Spinal cord (tissue), 10 donors: ENCODE data around the gene B3GNT3. TPM values are rescaled to one million over a fixed set of nuclear protein-coding genes. Genes with fewer than 3 reads are reported as not detected.
A peak's percentile ranks its signal among the peaks of the same experiment; 100 is the strongest.

Source experiments
- DNase-seq, 6 donors: peaks; one replicate each; pipeline versions ENCODE4 v3.0.0 to v3.0.0-alpha.2; 2013 to 2015; ENCODE audit warnings: low spot score in 6 of 6, low read depth in 4 of 6
- H3K27ac ChIP-seq: one replicate; pipeline ENCODE4 v1.5.1; 2013; ENCODE audit warnings: low read depth, low read length, control low read depth
- H3K27me3 ChIP-seq: one replicate; pipeline ENCODE4 v1.6.1; 2013; ENCODE audit warnings: low read length; ENCODE audit not compliant: control insufficient read depth, insufficient read depth
- H3K36me3 ChIP-seq: one replicate; pipeline ENCODE4 v1.6.1; 2013; ENCODE audit warnings: low read length; ENCODE audit not compliant: control insufficient read depth, insufficient read depth
- H3K4me1 ChIP-seq: one replicate; pipeline ENCODE4 v1.6.1; 2013; ENCODE audit warnings: low read length; ENCODE audit not compliant: control insufficient read depth, insufficient read depth
- H3K4me3 ChIP-seq: one replicate; pipeline ENCODE4 v1.5.1; 2013; ENCODE audit warnings: low read depth, low read length, control low read depth
- H3K9me3 ChIP-seq: one replicate; pipeline ENCODE4 v1.6.1; 2013; ENCODE audit warnings: low read length; ENCODE audit not compliant: control insufficient read depth, insufficient read depth
- WGBS: methylation state at CpG from one replicate; pipeline ENCODE4 v1.1.5; 2013; ENCODE audit warnings: missing lambda C conversion rate; ENCODE audit not compliant: insufficient coverage; 5-methylcytosine and 5-hydroxymethylcytosine counted together
- polyA plus RNA-seq, 2 donors: library from polyadenylated mRNA; unstranded; fragments of 120-200 nt; gene quantifications; one replicate each; pipeline ENCODE4 v1.2.1, GENCODE V29; 2013; ENCODE audit not compliant: insufficient read length in 2 of 2
- total RNA-seq, 2 donors: library from RNA; depleted of rRNA in 1 of 2; stranded (reverse); fragments of 120-200 nt in 1 of 2; fragments of >200 nt in 1 of 2; gene quantifications; one replicate each; pipeline versions ENCODE4 v1.2.3 to v1.2.4, GENCODE V29; 2013 to 2014
- donor health status: healthy.

Gene B3GNT3
- total and polyA plus RNA-seq, 4 donors: 0.11 to 0.12 TPM; not detected in 2

DNA sequence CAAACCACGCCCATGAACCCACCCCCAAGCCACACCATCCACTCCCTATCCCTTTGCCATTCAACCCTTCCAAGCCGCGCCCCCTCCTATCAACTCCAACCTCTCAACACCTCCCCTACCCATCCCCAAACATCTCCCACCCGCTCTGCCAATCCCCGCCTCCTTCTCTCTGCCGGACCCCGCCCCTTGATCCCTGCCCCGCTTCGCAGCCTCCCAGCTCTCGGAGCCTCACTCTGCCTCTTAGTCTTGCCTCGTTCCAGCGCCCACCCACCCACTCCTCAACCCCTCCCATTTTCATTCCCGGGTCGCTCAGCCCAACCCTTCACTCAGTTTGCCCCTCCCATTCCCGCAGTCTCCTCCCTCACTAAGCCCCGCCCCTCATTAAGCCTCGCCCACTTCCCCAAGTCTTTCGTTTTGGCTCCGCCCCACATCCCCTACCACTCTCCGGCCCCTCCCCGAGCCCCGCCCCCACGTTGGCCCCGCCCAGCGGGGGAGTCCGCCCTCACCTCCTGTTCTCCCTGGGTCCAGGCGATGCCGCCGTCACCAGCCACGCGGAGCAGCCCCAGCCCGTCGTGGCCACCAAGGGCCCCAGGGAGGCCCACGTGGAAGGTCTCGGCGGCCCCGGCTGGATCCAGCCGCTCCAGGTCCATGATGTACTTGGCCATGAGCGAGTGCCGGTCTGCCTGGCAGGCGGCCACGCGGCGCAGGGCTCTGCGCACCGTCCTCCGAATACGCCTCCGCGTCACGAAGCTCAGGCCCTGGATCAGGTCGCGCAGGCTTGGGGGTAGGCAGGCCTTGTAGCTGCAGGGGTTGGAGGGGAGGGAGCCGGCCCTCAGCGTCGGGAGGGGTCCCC lies 47.1 kb downstream of the B3GNT3 start:
- peak overlapping the region; percentile 31 for H3K4me3 ChIP-seq
- 6% methylated on average over 49 of the region's 56 CpGs for WGBS
- H3K4me1 ChIP-seq: peaks cover 26% of the 10 kb centered on the region
- H3K36me3 ChIP-seq: peaks cover 6% of the 10 kb centered on the region
- peaks cover 9% of the 10 kb centered on the region for H3K27me3 ChIP-seq
- no peaks in the 10 kb centered on the region for H3K9me3 ChIP-seq
- peak; percentile 70 to 98 (median 86) for DNase-seq
- no peak overlapping the region for H3K27ac ChIP-seq

DNA sequence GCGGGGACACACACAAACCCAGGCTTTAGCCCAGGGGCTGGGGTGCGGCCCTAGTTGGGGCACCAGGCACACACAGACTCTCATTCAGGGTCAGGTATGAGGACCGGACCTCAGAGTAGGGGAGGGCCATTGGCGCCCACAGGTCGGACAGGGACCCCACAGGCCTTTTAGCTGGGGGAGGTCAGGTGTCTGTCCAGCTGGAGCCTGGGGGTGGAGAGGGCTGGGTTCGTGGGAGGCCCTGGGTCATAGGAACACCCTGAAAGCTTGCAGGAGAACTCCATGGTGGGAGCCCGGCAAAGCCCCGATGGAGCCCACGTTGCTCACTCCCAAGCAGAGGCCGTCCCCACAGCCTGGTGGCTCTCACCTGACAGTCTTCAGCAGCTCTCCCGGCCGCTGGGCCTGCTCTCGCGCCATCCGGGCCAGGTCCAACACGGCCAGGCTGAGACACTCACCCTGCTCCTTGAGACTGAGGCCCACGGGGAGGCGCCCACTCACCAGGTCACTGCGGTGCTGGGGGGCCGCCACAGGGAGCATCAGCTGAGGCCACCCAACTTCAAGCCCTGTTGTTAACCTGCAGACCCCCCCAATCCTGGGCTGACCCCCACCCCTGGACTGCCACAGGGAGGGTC lies 47.8 kb downstream of the B3GNT3 start:
- Histone ChIP-seq H3K9me3 (no peaks in the 10 kb centered on the region), H3K36me3 (peaks cover 6% of the 10 kb centered on the region), H3K27me3 (peaks cover 9% of the 10 kb centered on the region), H3K27ac (no peak overlapping the region), H3K4me3 (peak overlapping the region; percentile 26), H3K4me1 (peaks cover 32% of the 10 kb centered on the region)
- no peak for DNase-seq
- 64% methylated on average over 19 of the region's 20 CpGs for WGBS

DNA sequence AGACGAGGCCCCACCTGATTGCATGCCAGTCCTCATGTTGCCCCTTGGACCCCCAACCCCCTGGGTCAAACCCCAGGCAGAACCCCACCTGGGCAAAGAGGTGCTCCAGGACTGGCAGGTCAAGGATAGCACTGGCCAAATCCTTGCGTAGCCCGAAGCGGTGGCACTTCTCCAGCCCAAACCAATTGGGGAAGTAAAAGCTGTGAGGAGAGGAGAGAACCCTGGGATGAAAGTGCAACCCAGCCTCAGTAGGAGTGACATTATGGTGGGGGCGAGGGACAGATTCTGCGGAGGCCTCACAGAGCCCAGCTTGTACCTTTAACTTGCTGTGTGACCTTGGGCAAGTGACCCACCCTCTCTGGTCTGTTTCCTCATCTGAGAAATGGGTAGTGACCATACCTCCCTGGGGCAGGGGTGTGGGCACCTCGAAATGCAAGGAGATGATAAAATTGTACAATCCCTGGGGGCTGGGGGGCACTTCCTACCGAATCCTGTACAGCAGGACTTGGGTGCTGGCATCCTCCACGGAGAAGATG lies 48.4 kb downstream of the B3GNT3 start:
- Histone ChIP-seq H3K36me3 (peaks cover 6% of the 10 kb centered on the region), H3K27ac (no peak overlapping the region), H3K4me3 (no peak overlapping the region), H3K4me1 (peaks cover 36% of the 10 kb centered on the region), H3K9me3 (no peaks in the 10 kb centered on the region), H3K27me3 (peaks cover 9% of the 10 kb centered on the region)
- WGBS: 90% methylated on average over 9 of the region's 9 CpGs
- no peak for DNase-seq

DNA sequence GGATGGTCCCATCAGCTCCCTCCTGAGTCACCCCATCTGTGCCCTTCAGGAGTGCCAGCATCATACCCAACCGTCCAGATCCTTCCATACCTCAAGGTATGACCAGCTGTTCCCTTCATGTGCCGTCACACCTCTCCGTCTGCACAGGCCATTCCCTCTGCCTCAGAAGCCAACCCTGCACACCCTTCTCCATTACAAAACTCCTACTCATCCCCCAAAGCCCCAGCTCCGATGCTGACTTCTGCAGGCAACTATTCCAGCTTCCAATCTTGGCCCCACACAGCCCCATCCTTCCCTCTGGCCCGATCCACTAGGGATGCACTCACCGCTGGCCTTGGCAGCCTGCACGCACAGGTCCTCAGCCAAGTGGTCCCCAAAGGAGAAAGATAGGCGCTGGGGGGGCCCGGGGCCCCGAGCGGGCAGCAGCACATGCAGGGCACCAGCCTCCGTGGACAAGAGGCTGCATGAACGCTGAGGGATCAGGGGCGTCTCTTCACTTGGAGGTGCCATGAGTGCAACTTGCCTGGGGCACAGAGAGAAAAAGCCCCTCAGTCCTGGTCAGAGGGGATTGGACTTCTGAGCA lies 49.1 kb downstream of the B3GNT3 start:
- Histone ChIP-seq H3K27ac (no peak overlapping the region), H3K9me3 (no peaks in the 10 kb centered on the region), H3K27me3 (peaks cover 9% of the 10 kb centered on the region), H3K36me3 (peaks cover 6% of the 10 kb centered on the region), H3K4me3 (no peak overlapping the region), H3K4me1 (peaks cover 39% of the 10 kb centered on the region)
- WGBS: 82% methylated on average over 14 of the region's 14 CpGs
- no peak for DNase-seq

DNA sequence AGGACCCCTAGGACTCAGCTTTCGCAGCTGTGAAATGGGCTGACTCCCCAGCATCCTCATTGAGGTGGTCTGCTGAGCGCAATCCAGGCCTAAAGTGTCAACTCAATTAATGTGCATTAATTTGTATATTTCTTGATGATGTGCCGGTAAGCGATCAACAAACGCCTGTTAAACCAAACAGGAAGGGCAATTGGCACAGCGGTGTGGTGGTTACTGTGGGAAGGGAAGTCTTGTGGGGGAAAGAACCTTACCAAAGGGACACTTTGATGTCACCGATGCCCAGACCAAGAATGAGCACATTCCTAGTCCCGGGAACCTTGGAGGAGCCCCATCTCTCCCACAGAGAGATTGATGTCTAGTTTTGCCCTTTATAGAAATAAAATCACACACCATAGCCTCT lies 51.2 kb downstream of the B3GNT3 start:
- WGBS: 100% methylated on average over 2 of the region's 8 CpGs

DNA sequence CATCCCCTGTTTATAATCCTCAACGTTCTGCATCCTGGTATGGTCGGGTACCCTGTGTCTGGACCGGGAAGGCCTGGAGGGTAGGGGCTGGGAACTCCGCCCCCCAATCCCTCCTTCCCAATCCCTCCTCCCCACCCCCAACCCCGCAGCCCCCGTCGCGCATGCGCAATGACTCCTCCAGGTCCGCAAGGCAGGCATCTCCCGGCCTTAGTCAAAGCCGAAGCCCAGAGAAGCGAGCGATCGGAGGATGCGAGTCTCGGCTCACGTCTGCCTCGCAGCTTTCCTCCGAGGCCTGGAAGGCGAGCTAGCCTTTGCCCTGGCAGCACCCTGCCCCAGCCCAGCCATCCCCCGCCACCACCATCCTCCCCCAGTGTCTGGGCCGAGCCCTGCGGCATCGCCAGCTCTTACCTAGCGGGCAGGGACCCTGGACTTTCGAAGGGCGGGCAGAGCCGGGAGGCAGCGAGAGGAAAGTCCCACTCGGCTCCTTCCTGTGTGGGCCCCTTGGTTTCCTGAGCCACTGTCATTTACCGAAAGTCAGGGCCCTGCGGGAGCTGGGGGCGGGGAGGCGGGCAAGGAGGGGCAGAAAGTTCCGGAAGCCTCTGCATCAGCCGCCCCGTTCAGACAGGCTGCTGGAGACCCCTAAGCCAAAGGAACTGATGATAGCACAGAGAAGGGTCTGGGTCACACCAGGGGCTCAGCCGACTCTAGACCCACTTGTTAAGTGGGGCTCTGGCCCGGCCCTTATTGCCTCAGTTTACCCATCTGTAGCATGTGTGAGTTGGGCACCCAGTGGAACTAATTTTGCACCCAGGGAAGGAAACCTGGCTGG lies 52.8 kb downstream of the B3GNT3 start, which contains the start of gene JAK3:
Gene JAK3 (minus strand): TSS at position 445 of the 829 bp plus-strand sequence. CDS start 3,565 bp downstream, outside the sequence.
- no peak within 1 kb of the TSS for H3K27ac ChIP-seq
- H3K27me3 ChIP-seq: no peaks in the 10 kb centered on the region
- 8% methylated on average over 29 of the region's 40 CpGs for WGBS
- peaks cover 21% of the 10 kb centered on the region for H3K4me1 ChIP-seq
- peak in 5 of 6 donors; percentile 72 to 97 (median 81) for DNase-seq
- H3K9me3 ChIP-seq: no peaks in the 10 kb centered on the region
- peak within 1 kb of the TSS; percentile 22 for H3K4me3 ChIP-seq
- H3K36me3 ChIP-seq: peaks cover 3% of the 10 kb centered on the region

More for the DNA sequence above, 51.2 kb downstream of the B3GNT3 start:
- Histone ChIP-seq H3K27ac (no peak overlapping the region), H3K4me1 (peaks cover 37% of the 10 kb centered on the region), H3K9me3 (no peaks in the 10 kb centered on the region), H3K27me3 (peaks cover 6% of the 10 kb centered on the region), H3K36me3 (peaks cover 6% of the 10 kb centered on the region), H3K4me3 (no peak overlapping the region)
- no peak for DNase-seq

DNA sequence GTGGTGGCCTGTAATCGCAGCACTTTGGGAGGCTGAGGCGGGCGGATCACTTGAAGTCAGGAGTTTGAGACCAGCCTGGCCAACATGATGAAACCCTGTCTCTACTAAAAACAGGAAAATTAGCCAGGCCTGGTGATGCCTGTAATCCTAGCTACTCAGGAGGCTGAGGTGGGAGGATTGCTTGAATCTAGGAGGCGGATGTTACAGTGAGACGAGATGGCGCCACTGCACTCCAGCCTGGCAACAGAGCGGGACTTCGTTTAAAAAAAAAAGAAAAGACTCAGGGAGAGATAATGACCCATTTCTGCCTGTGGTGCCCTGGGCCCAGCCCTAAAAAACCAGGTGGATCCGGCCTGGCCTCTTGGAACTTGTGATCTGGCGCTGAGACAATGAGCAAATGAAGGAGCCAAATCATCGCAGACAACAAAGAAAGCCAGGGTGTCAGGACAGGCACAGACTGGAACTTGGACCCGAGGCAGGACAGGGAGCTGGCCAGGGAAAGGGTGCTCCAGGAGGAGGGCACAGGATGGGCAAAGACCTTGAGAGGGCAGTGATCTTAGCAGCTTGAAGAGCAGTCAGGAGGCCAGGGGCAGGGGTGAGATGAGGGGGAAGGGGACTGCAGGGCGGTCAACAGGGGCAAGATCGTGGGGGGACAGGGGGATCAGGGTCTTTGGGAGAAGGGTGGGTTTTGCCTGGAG lies 53.8 kb downstream of the B3GNT3 start:
- H3K36me3 ChIP-seq: peaks cover 3% of the 10 kb centered on the region
- peaks cover 16% of the 10 kb centered on the region for H3K4me1 ChIP-seq
- H3K27ac ChIP-seq: no peak overlapping the region
- no peaks in the 10 kb centered on the region for H3K27me3 ChIP-seq
- DNase-seq: no peak
- H3K9me3 ChIP-seq: no peaks in the 10 kb centered on the region
- WGBS: 81% methylated on average over 11 of the region's 14 CpGs
- H3K4me3 ChIP-seq: no peak overlapping the region

DNA sequence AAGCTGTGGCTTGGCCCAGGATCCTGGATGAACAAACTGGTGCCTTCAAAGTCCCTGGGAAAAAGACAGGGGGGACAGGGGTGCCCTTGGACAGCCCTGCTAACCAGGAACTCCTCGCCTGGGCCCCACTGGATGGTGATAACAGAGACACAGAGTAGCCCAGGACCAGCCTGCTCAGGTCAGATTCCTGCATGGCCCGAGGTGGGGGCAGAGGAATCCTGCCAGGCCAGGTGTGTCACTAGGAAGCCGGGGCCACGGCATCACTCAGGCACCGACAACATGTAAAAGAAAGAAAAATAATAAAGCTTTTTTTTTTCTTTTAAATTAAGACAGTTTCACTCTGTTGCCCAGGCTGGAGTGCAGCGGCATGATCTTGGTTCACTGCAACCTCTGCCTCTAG lies 59.1 kb downstream of the B3GNT3 start:
- Histone ChIP-seq H3K4me1 (peaks cover 2% of the 10 kb centered on the region), H3K9me3 (no peaks in the 10 kb centered on the region), H3K27ac (no peak overlapping the region), H3K36me3 (no peaks in the 10 kb centered on the region), H3K4me3 (no peak overlapping the region), H3K27me3 (no peaks in the 10 kb centered on the region)
- WGBS: 78% methylated on average over 3 of the region's 6 CpGs
- DNase-seq: no peak
